Right lobe of liver (tissue), 4 donors: ENCODE measurements around the gene RASSF10.

Experiments used
- CTCF ChIP-seq, 4 donors: fragments of 200-600 bp in 3 of 4; fragments of 450-650 bp in 1 of 4; IDR thresholded peaks; one replicate each; pipeline versions ENCODE4 v1.5.1 to v1.8.0; 2016 to 2022; ENCODE audit warnings: antibody characterized with exemption in 4 of 4, mild to moderate bottlenecking in 2 of 4
- POLR2A ChIP-seq: fragments of 450-650 bp; IDR thresholded peaks from one replicate; pipeline ENCODE4 v1.6.1; 2017; ENCODE audit warnings: antibody characterized with exemption, mild to moderate bottlenecking
- donor health status: DM: no; HTN: no; CAD: no.
- donor health status: DM: no; HTN: no; CAD: no.
- donor health status: DM: no; HTN: yes; CAD: no.

GRCh38 chr11:13042873-13043342 is 33.8 kb downstream of the RASSF10 start:
- no peak for TF ChIP-seq CTCF (IDR thresholded peaks at IDR 0.05)
- no peak for TF ChIP-seq POLR2A
